NCI-H510A (cell line): ENCODE data around the gene NRCAM.
A peak's percentile ranks its signal among the peaks of the same experiment; 100 is the strongest.
"Not testable (repeated sequence)": the region's sequence is repeated elsewhere in the genome, so short reads cannot be mapped to it uniquely, and the experiment has no call there.

Experiments used
- DNase-seq: peaks from one replicate; lab custom pipeline; 2025; lab: John Stamatoyannopoulos, UW

The NRCAM gene

GRCh38 chr7:108455998-108456677 is at the start of gene NRCAM:
NRCAM (minus strand) TSS chr7:108456436; CDS start chr7:108240064, 216,372 bp downstream.
- DNase-seq = peak; percentile 81

GRCh38 chr7:108504576-108504975 is 48.3 kb upstream of the NRCAM start:
- DNase-seq = not testable (repeated sequence)

DNA sequence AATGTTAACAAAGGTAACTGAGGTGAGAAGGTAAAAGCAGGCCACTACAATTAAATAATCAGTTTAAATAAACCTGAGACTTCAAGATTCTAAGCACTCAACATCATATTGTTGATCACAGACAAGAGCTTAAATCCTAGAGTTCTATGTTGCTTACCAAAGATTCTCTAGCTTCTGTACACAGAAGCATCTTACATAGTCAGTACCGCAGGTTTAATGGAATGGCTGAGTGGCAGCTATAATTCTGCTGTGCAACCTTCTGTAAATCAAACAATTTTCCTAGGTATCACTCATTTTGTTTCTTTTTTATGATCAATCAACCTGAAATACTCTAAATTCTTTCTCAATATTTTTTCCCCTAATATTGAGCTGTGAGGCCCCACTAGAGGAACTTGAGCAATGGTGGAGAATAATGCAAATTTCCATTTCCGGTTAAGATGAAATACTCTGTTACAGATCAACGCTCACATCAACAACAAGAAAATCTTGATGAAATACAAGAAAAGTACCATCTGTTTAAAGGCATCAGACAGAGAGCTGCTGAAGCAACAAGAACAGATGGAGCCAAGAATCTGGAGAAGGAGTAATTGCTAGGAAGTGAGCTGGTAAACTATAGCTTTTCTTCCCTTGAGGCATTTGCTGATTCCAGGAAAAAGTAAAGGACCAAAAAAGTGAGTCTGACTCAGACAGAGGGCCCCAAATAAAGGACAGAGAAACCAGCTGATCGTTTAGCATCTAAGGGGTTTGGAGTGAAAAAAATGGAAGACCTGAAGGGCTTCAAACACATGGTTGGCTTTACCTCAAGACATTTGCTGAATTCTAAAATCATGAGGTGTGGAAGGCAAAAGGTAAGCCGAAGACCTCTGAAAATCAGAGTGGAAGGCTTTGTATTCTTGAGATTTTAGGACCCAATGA is 47.1 kb upstream of the NRCAM start:
- DNase-seq = no peak

GRCh38 chr7:108499566-108499965 is 43.3 kb upstream of the NRCAM start:
- DNase-seq = no peak

DNA sequence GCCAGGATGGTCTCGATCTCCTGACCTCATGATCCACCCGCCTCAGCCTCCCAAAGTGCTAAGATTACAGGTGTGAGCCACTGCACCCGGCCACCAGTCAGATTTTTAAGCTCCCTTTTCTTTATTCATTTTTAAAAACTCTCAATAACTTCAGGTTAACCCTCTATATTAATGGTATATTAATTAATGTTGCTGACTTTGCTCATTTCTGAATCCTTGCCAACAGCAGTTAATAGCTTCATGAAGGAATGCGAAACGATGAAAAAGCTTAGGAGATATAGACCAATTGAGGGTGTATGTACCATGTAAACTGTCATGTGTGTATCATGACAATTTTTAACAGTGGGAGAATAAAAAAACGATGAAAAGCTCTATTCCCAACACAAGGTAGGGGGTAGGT is 42.2 kb upstream of the NRCAM start:
- DNase-seq = no peak

GRCh38 chr7:108497082-108497725 is 41.0 kb upstream of the NRCAM start:
- DNase-seq = no peak

DNA sequence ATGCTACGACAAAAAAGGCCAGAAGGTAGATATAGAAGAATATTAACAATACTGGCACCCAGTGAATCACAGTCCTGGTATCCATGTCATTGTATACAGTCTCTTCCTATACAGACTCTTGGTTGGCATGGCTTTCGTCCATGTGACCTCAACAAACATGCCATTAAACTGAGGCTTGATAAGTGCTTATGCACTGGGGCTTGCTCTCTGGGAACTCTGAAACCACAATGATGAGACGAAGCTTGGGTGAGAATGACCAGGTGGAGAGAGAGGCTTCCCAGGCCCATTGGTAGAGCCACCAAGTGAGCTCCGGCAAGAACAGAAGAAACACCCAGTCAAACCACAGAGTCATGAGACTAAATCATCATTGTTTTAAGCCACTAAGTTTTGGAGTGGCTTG is 36.5 kb upstream of the NRCAM start:
- DNase-seq = no peak

GRCh38 chr7:108488768-108489538 is 32.7 kb upstream of the NRCAM start:
- DNase-seq = no peak

DNA sequence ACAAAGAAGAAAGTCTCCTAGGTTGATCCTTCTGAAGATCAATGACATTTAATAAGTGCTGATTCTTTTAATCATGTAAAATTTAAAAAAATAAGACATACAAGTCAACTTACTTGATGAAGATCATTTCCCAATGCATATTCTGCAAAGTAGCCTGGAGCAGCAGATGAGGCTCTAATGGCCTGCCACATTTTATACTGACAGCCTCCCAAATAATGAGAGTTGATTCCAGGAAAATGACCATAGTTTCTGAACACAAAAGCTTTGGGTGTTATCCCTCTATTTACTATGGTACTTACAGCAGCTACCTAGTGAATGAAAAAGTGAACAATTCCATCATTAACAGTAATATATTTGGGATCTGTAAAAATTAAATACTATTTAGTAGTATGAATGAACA is 31.4 kb upstream of the NRCAM start:
- no peak for DNase-seq

DNA sequence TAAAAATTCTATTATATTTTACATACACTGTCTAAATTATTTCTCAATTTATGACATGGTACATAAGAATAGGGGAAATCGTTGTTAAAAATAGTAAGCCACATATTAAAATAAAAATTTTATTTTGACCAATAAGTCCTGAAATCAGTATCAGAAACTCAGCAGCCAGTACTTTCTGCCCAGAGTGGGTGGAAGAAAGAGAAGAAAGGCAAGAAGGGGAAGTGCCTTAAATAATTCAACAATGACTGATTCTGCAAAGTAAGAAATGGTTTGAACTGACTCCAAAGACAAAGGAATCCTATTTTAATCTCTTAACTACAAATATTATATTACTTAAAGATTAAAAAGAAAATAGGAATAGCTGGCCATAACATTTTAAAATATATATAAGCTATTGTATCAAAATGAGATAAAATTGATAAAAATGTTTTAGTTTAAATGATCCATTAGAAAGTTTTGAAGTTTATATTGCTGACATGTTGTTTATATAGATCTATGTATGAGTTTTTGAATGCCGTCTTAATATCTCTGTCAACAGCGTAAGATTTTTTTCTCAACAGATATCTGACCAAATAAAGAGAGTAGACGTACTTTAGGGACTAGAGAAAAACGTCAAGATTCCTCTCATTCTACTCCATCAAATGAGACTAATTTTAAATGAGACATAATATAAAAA is 30.2 kb upstream of the NRCAM start:
- no peak for DNase-seq

DNA sequence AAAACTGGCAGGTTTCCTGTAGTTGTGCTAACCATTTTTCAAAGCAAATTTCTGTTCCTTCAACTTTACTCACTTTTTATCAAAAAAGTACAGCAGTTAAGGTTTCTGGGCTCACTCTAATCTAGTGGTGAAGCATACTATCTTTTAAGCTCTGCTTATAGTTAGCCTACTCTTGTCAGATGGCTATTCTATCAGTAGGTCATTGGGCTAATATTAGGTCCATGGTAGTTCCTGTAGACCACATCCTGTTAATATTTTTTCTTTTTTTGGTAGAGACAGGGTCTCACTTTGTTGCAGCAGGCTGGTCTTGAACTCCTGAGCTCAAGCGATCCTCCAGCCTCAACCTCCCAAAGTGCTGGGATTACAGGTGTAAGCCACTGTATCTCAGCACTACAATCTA is 27.9 kb upstream of the NRCAM start:
- no peak for DNase-seq

- DNase-seq = no peak
Observed at GRCh38 chr7:108480311-108480710, 24.1 kb upstream of the NRCAM start.

GRCh38 chr7:108479751-108480150 is 23.5 kb upstream of the NRCAM start:
- no peak for DNase-seq

- DNase-seq = no peak
Observed at GRCh38 chr7:108479118-108479517, 22.9 kb upstream of the NRCAM start.

DNA sequence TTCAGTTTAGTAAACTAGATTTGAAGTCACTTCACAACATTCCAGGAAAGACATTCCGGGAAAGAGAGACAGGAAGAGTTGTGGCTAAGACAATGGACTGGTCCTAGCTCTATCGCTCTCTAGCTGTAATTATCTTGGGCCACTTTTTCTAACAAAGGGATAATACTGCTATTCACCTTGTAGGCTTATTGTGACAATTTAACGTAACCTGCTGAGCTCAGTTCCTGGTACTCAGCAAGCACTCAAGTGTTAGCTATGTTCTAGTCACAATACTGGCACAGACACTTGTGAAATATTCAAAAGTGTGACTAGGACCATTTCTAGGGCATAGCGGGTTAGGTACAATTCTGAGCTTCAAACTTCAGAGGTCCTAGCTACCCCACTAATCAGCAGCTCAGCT is 12.0 kb upstream of the NRCAM start:
- no peak for DNase-seq

- no peak for DNase-seq
Observed at GRCh38 chr7:108467391-108467790, 11.2 kb upstream of the NRCAM start.

DNA sequence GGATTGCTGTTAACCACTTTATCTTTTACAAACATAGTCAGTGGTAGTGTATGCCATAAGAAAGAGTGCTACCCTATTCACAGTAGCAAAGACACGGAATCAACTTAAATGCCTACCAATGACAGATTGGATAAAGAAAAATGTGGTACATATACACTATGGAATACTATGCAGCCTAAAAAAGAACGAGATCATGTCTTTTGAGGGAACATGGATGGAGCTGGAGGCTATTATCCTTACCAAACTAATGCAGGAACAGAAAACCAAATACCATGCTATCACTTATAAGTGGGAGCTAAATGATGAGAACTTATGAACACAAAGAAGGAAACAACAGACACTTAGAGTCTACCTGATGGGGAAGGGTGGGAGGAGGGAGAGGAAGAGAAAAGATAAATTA is 10.1 kb upstream of the NRCAM start:
- not testable (repeated sequence) for DNase-seq

DNA sequence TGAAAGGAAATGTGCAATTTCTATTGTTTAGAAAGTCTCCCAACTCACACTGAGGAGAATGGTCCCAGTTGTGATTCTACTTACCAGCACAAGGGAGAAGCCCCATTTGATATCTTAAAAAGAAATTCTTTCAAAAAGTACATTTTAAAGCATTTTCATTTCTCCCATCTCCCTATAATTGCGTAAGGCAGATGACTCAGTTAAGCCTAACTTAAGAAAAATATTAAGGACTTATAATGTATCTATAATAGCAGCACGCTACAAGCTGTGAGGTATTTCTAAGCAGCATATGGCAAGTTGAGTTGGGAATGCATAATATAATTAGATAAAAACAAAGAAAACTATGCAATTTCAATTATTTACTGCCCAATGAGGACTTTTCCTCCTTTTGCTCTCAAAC is 8.5 kb upstream of the NRCAM start:
- DNase-seq = no peak

- no peak for DNase-seq
Observed at GRCh38 chr7:108463613-108464012, 7.4 kb upstream of the NRCAM start.

DNA sequence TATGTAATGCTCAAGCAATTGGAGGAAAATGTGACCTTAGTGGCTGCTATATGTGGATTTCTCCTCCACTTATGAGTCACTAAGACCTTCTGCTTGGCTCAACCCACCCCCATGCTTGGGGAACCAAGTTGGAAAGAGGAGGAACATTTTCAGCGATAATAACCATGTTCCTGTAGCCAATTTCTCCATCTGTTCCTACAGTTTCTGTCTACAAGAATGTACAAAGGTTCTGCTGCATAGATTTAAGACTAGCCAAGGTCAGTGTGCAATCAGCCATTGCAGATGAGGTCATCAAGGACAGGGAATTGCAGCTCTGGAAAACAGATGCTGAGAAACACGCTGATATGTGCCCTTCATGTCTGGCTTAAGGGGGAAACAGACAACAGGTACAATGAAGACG is 5.6 kb upstream of the NRCAM start:
- no peak for DNase-seq

DNA sequence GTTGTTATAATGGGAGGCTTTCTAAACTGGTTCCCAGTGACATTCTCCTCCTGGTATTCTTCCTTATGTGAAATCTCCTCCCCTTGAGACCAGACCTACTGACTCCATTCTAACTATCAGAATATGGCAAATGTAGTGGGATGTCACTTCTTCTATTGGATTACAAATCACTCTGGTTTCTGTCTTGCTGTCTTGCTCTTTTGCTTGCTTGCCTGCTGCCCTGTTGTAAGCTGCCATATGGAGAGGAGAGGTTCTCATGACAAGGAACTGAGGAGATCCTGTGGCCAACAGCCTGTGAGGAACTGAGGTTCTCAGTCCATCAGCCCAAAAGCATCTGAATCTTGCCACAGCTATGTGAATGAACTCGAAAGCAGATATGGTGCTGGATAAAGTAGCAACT is 4.7 kb upstream of the NRCAM start:
- DNase-seq = no peak
